Suprapubic skin (tissue), 3 donors: ENCODE data around the gene SH3PXD2B.

Experiments used
- CTCF ChIP-seq, 2 donors: fragments of 200-600 bp in 1 of 2; fragments of 450-650 bp in 1 of 2; sonication (generic) in 1 of 2; IDR thresholded peaks; one replicate each; pipeline ENCODE4 v1.5.1; 2016 to 2019; ENCODE audit warnings: antibody characterized with exemption in 2 of 2, mild to moderate bottlenecking in 1 of 2, moderate library complexity in 1 of 2
- POLR2A ChIP-seq, 2 donors: fragments of 450-650 bp; IDR thresholded peaks; one replicate each; pipeline ENCODE4 v1.6.1; 2017; ENCODE audit warnings: antibody characterized with exemption in 2 of 2, mild to moderate bottlenecking in 2 of 2, moderate library complexity in 2 of 2

GRCh38 chr5:172319708-172320441 is 134.4 kb downstream of the SH3PXD2B start:
- TF ChIP-seq CTCF (IDR thresholded peaks at IDR 0.05) (no peak), POLR2A (IDR thresholded peaks at IDR 0.05) (no peak)
